Measurements from ENCODE around the gene COL1A2.

The COL1A2 gene

GRCh38 chr7:94394437-94395140 lies at the start of gene COL1A2:
Gene COL1A2, plus strand, starts transcription at chr7:94394895. Its CDS starts 137 bp downstream, at chr7:94395032.
- peak; percentile 21 to 26 for DNase-seq

GRCh38 chr7:94345907-94346306 lies 48.8 kb upstream of the COL1A2 start:
- no peak for DNase-seq

GRCh38 chr7:94348142-94348541 lies 46.6 kb upstream of the COL1A2 start:
- no peak for DNase-seq

GRCh38 chr7:94350734-94351133 lies 44.0 kb upstream of the COL1A2 start:
- DNase-seq, result no peak

- no peak for DNase-seq
These were observed 43.0 kb upstream of the COL1A2 start for GRCh38 chr7:94351703-94352102.

GRCh38 chr7:94352887-94353286 lies 41.8 kb upstream of the COL1A2 start:
- no peak for DNase-seq

GRCh38 chr7:94354953-94355352 lies 39.7 kb upstream of the COL1A2 start:
- DNase-seq, result no peak

- no peak for DNase-seq
These were observed 39.2 kb upstream of the COL1A2 start for GRCh38 chr7:94355454-94355853.

GRCh38 chr7:94357076-94357475 lies 37.6 kb upstream of the COL1A2 start:
- no peak for DNase-seq

GRCh38 chr7:94360926-94361325 lies 33.8 kb upstream of the COL1A2 start:
- no peak for DNase-seq

- DNase-seq, result no peak
These were observed 32.4 kb upstream of the COL1A2 start for GRCh38 chr7:94362276-94362675.

GRCh38 chr7:94364816-94365215 lies 29.9 kb upstream of the COL1A2 start:
- no peak for DNase-seq

- no peak for DNase-seq
These were observed 28.5 kb upstream of the COL1A2 start for GRCh38 chr7:94366163-94366562.

- no peak for DNase-seq
These were observed 27.9 kb upstream of the COL1A2 start for GRCh38 chr7:94366832-94367231.

GRCh38 chr7:94367949-94368348 lies 26.7 kb upstream of the COL1A2 start:
- DNase-seq, result no peak

- no peak for DNase-seq
These were observed 26.3 kb upstream of the COL1A2 start for GRCh38 chr7:94368371-94368791.

- no peak for DNase-seq
These were observed 20.5 kb upstream of the COL1A2 start for GRCh38 chr7:94374231-94374630.

GRCh38 chr7:94374721-94375566 lies 19.8 kb upstream of the COL1A2 start:
- no peak for DNase-seq

GRCh38 chr7:94375691-94376090 lies 19.0 kb upstream of the COL1A2 start:
- DNase-seq, result no peak

GRCh38 chr7:94376281-94376680 lies 18.4 kb upstream of the COL1A2 start:
- DNase-seq, result no peak

- no peak for DNase-seq
These were observed 16.3 kb upstream of the COL1A2 start for GRCh38 chr7:94378356-94378755.

GRCh38 chr7:94380264-94380663 lies 14.4 kb upstream of the COL1A2 start:
- DNase-seq, result no peak

- no peak for DNase-seq
These were observed 12.6 kb upstream of the COL1A2 start for GRCh38 chr7:94382132-94382531.

GRCh38 chr7:94382746-94383145 lies 11.9 kb upstream of the COL1A2 start:
- DNase-seq, result no peak
